HEK293T (cell line): ENCODE measurements around the gene VAT1L.

Experiments
- CTCF ChIA-PET: fragments of 350-600 bp; formaldehyde crosslinking; extraction: SDS; loops from one replicate; lab custom pipeline; 2021; ENCODE audit warnings: antibody characterized with exemption, inconsistent platforms; lab: Yijun Ruan, JAX
- POLR2A ChIA-PET: fragments of 350-600 bp; formaldehyde crosslinking; extraction: SDS; loops from one replicate; lab custom pipeline; 2020; ENCODE audit warnings: antibody characterized with exemption, inconsistent platforms; lab: Yijun Ruan, JAX
- DNase-seq: peaks from one replicate; pipeline ENCODE4 v3.0.0; 2012; ENCODE audit warnings: mixed read lengths; ENCODE audit errors: extremely low spot score
- ARNT ChIP-seq: fragments of 450-650 bp; IDR thresholded peaks from 2 replicates; pipeline ENCODE4 v1.6.1; 2017; ENCODE audit warnings: mild to moderate bottlenecking
- BHLHE40 ChIP-seq: fragments of 450-650 bp; IDR thresholded peaks from 2 replicates; pipeline ENCODE4 v1.6.1; 2016; ENCODE audit warnings: mild to moderate bottlenecking, moderate library complexity, borderline replicate concordance
- CTBP1 ChIP-seq: fragments of 450-650 bp; IDR thresholded peaks from 2 replicates; pipeline ENCODE4 v1.6.1; 2016; ENCODE audit warnings: borderline replicate concordance
- ELF4 ChIP-seq: fragments of 450-650 bp; IDR thresholded peaks from 2 replicates; pipeline ENCODE4 v1.6.1; 2017; ENCODE audit warnings: antibody characterized with exemption
- FOXA1 ChIP-seq: fragments of 450-650 bp; IDR thresholded peaks from 2 replicates; pipeline ENCODE4 v1.6.1; 2016; ENCODE audit warnings: mild to moderate bottlenecking
- FOXK2 ChIP-seq: fragments of 450-650 bp; IDR thresholded peaks from 2 replicates; pipeline ENCODE4 v1.6.1; 2016; ENCODE audit warnings: mild to moderate bottlenecking
- FOXM1 ChIP-seq: fragments of 450-650 bp; IDR thresholded peaks from 2 replicates; pipeline ENCODE4 v1.6.1; 2017; ENCODE audit warnings: mild to moderate bottlenecking, borderline replicate concordance
- HDGF ChIP-seq: fragments of 450-650 bp; IDR thresholded peaks from 2 replicates; pipeline ENCODE4 v1.6.1; 2017; ENCODE audit warnings: antibody characterized with exemption, borderline replicate concordance
- L3MBTL2 ChIP-seq: fragments of 450-650 bp; conservative IDR thresholded peaks from 2 replicates; pipeline ENCODE4 v1.6.1; 2016; ENCODE audit warnings: mild to moderate bottlenecking
- LEF1 ChIP-seq: fragments of 450-650 bp; IDR thresholded peaks from 2 replicates; pipeline ENCODE4 v1.6.1; 2017; ENCODE audit warnings: mild to moderate bottlenecking, borderline replicate concordance
- NFRKB ChIP-seq: fragments of 450-650 bp; IDR thresholded peaks from 2 replicates; pipeline ENCODE4 v1.6.1; 2016; ENCODE audit warnings: mild to moderate bottlenecking, moderate library complexity
- SP1 ChIP-seq: fragments of 450-650 bp; IDR thresholded peaks from 2 replicates; pipeline ENCODE4 v1.6.1; 2017
- SUZ12 ChIP-seq: fragments of 450-650 bp; IDR thresholded peaks from 2 replicates; pipeline ENCODE4 v1.6.1; 2016; ENCODE audit warnings: mild to moderate bottlenecking
- TARDBP ChIP-seq: fragments of 450-650 bp; IDR thresholded peaks from 2 replicates; pipeline ENCODE4 v1.6.1; 2016
- ZNF384 ChIP-seq: fragments of 450-650 bp; IDR thresholded peaks from 2 replicates; pipeline ENCODE4 v1.6.1; 2016
- TF ChIP-seq, protein P1 (sequence below): fragments of 450-650 bp; IDR thresholded peaks from 2 replicates; pipeline ENCODE4 v1.6.1; 2016

Gene VAT1L, protein sequence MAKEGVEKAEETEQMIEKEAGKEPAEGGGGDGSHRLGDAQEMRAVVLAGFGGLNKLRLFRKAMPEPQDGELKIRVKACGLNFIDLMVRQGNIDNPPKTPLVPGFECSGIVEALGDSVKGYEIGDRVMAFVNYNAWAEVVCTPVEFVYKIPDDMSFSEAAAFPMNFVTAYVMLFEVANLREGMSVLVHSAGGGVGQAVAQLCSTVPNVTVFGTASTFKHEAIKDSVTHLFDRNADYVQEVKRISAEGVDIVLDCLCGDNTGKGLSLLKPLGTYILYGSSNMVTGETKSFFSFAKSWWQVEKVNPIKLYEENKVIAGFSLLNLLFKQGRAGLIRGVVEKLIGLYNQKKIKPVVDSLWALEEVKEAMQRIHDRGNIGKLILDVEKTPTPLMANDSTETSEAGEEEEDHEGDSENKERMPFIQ

DNA sequence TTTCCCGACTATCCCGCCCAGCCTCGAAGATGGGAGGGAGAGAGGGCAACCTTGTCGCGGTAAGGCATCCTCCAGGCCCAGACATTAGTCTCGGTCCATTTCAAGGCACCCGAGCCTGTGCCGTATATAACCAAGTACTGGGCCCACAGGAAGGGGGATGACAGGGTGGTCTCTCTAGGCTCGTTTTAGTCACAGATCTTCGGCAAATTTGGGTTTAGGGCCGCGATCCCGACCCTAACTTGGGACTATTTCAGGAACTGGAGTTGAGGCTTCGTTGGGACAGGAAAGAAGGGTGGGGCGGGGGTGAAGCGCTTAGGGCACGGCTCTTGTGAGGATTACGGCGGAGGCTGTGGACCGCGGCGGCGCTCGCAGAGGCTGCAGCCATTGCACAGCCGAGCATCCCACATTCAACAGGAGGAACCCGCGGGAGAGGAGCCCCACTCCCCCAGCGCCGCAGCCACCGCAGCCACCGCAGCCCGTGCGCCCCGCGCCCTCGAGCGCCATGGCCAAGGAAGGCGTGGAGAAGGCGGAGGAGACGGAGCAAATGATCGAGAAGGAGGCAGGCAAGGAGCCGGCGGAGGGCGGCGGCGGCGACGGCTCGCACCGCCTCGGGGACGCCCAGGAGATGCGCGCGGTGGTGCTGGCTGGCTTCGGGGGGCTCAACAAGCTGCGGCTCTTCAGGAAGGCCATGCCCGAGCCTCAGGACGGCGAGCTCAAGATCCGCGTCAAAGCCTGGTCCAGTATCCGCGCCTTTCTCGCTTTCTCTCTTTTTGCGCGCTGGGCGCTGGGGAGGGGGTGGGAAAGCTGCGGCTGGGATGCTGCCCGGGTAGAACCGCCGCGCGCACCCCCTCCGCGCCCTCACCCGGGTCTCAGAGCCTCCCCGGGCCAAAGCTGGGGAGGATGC, at the start of gene VAT1L:
TSS of gene VAT1L (plus strand) at position 384 of the 904 bp plus-strand sequence. CDS start at position 503, 119 bp downstream.
- DNase-seq = peak; percentile 60
- CTCF ChIA-PET = no interaction called here

DNA sequence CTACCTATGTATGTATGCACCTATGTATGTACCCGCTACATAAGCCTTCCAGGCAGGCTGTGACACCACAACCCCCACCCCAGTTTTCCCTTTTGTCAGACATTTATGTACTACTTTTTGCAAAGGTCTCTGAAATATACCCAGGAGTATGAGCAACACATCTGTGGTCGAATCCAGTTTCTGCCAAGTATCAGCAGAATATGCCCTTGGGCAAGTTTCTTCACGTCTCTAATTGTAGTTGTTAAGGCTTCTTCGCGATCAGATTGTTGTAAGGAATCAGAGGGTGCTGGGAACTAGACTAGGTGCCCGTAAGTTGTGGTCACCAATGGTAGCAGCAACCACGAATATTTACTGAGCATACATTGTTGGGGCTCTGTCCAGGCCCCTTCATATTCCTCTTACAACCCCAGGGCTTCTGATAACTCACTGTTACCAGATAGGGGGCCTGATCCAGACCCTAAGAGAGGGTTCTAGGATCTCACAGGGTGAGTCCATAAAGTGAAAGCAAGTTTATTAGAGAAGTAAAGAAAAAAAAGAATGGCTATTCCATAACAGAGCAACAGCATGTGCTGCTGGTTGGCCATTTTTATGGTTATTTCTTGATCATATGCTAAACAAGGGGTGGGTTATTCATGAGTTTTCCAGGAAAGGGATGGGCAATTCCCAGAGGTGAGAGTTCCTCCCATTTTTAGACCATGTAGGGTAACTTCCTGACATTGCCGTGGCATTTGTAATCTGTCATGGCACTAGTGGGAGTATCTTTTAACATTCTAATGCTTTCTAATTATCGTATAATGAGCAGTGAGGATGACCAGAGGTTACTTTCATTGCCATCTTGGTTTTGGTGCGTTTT, 49.4 kb upstream of the VAT1L start:
- ChIA-PET CTCF (no interaction called here), POLR2A (no interaction called here)
- no peak for DNase-seq
- TF ChIP-seq BHLHE40 (no peak), SP1 (no peak), FOXK2 (no peak), SUZ12 (no peak), ARNT (no peak), FOXA1 (no peak), TARDBP (no peak), HDGF (no peak)

More for the DNA sequence above, at the start of gene VAT1L:
- POLR2A ChIA-PET = no interaction called here
- TF ChIP-seq, protein P1, sequence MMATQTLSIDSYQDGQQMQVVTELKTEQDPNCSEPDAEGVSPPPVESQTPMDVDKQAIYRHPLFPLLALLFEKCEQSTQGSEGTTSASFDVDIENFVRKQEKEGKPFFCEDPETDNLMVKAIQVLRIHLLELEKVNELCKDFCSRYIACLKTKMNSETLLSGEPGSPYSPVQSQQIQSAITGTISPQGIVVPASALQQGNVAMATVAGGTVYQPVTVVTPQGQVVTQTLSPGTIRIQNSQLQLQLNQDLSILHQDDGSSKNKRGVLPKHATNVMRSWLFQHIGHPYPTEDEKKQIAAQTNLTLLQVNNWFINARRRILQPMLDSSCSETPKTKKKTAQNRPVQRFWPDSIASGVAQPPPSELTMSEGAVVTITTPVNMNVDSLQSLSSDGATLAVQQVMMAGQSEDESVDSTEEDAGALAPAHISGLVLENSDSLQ = no peak
- no peak for TF ChIP-seq SUZ12
- no peak for TF ChIP-seq HDGF
- TF ChIP-seq ELF4 = no peak

DNA sequence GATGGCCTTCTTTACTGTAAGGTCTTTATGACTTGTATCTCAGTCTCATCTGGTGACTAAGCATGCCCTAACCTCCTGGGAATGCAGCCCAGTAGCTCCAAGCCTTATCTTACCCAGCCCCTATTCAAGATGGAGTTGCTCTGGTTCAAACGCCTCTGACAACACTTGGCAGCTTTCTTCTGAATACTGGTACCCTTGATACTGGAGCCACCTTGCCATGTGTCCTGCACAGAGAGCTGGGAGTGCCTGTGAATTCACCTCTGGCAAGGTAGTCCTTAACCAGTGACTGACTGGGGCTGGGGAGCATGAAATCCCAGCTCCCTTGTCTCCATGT, 48.8 kb upstream of the VAT1L start:
- CTCF ChIA-PET = no interaction called here
- POLR2A ChIA-PET = no interaction called here
- no peak for TF ChIP-seq FOXM1
- no peak for TF ChIP-seq ZNF384
- no peak for TF ChIP-seq ELF4
- TF ChIP-seq, protein P1 = no peak
- TF ChIP-seq NFRKB = no peak
- no peak for TF ChIP-seq ARNT
- no peak for TF ChIP-seq TARDBP
- TF ChIP-seq HDGF = no peak
- TF ChIP-seq SUZ12 = no peak
- no peak for TF ChIP-seq SP1
- TF ChIP-seq LEF1 = no peak
- no peak for TF ChIP-seq BHLHE40
- no peak for TF ChIP-seq FOXK2
- TF ChIP-seq FOXA1 = no peak
- no peak for TF ChIP-seq L3MBTL2
- no peak for TF ChIP-seq CTBP1
- no peak for DNase-seq

DNA sequence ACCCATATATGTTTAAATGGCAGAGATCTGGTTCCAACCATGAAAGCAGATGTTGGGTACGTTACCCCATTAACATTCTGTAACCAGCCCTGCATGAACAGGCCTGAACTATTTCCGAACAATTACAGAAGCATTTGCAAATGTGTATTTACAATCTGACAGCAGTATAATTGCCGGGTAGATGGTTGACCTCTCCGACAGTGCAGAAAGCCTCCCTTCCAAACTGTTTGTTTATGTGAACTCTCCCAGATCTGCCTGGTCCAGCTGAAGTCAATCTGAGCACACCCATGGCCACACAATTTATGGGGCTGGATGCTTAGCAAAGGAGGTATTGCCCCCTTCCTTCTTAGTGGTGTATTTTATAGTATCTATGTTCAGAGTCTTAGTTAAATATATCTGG, 44.2 kb upstream of the VAT1L start:
- TF ChIP-seq, protein P1 = no peak
- no peak for TF ChIP-seq CTBP1
- TF ChIP-seq ARNT = no peak
- no peak for TF ChIP-seq BHLHE40
- no peak for TF ChIP-seq FOXA1
- TF ChIP-seq FOXK2 = no peak
- TF ChIP-seq SUZ12 = no peak
- no peak for TF ChIP-seq SP1
- no peak for TF ChIP-seq LEF1
- TF ChIP-seq FOXM1 = no peak
- no peak for TF ChIP-seq ZNF384
- no peak for TF ChIP-seq L3MBTL2
- no peak for TF ChIP-seq NFRKB
- TF ChIP-seq HDGF = no peak
- POLR2A ChIA-PET = no interaction called here
- CTCF ChIA-PET = no interaction called here
- no peak for DNase-seq

- ChIA-PET POLR2A (no interaction called here), CTCF (no interaction called here)
- TF ChIP-seq BHLHE40 (no peak), HDGF (no peak), FOXM1 (no peak), CTBP1 (no peak), L3MBTL2 (no peak), LEF1 (no peak), ZNF384 (no peak), ARNT (no peak)
- TF ChIP-seq, protein P1 = no peak
- DNase-seq = no peak
These were observed 42.4 kb upstream of the VAT1L start for GRCh38 chr16:77745972-77746371.
